Sigmoid colon (tissue), 7 donors: ENCODE measurements around the gene PATJ. TPM values are rescaled to one million over a fixed set of nuclear protein-coding genes. Genes with fewer than 3 reads are reported as not detected.

ENCODE experiments used
- DNase-seq: peaks from one replicate; pipeline ENCODE4 v3.0.0-alpha.2; 2019
- H3K27ac ChIP-seq, 4 donors: fragments of 200-600 bp; sonication (generic); one replicate each; pipeline ENCODE4 v1.5.1; 2016 to 2019; ENCODE audit warnings: mild to moderate bottlenecking in 1 of 4
- H3K27me3 ChIP-seq, 3 donors: fragments of 200-600 bp; sonication (generic); one replicate each; pipeline ENCODE4 v1.5.1; 2019; ENCODE audit warnings: mild to moderate bottlenecking in 1 of 3
- H3K36me3 ChIP-seq, 4 donors: fragments of 200-600 bp; sonication (generic); one replicate each; pipeline ENCODE4 v1.5.1; 2016 to 2019
- H3K4me1 ChIP-seq, 4 donors: fragments of 200-600 bp; sonication (generic); one replicate each; pipeline ENCODE4 v1.5.1; 2017 to 2019
- H3K4me3 ChIP-seq, 4 donors: fragments of 200-600 bp; sonication (generic); one replicate each; pipeline ENCODE4 v1.5.1; 2017 to 2019; ENCODE audit warnings: mild to moderate bottlenecking in 2 of 4, moderate library complexity in 1 of 4
- H3K9me3 ChIP-seq, 4 donors: fragments of 200-600 bp in 3 of 4; sonication (generic) in 3 of 4; one replicate each; pipeline versions ENCODE4 v1.5.1 to v1.6.1; 2013 to 2019
- EP300 ChIP-seq, 4 donors: sonication (generic); formaldehyde crosslinking; IDR thresholded peaks; one replicate each; pipeline ENCODE4 v1.6.1; 2017; ENCODE audit warnings: antibody characterized with exemption in 4 of 4
- POLR2A ChIP-seq, 2 donors: fragments of 450-650 bp; IDR thresholded peaks; one replicate each; pipeline ENCODE4 v1.6.1; 2016; ENCODE audit warnings: antibody characterized with exemption in 2 of 2, mild to moderate bottlenecking in 2 of 2, moderate library complexity in 2 of 2
- POLR2AphosphoS5 ChIP-seq, 4 donors: sonication (generic); formaldehyde crosslinking; IDR thresholded peaks; one replicate each; pipeline ENCODE4 v1.6.1; 2017; ENCODE audit warnings: antibody characterized with exemption in 4 of 4
- WGBS, 2 donors: extraction: QIAGEN DNeasy Blood & Tissue Kit; methylation state at CpG; one replicate each; pipeline ENCODE4 v1.1.7; 2013; 5-methylcytosine and 5-hydroxymethylcytosine counted together
- intact Hi-C: fragments of 100-400 bp; cut with DNase I; formaldehyde crosslinking; loops from one replicate; pipeline ENCODE4 v1.15.1; 2023
- polyA plus RNA-seq, 3 donors: library from polyadenylated mRNA; stranded (reverse); fragments of 200-250 nt; gene quantifications; one replicate each; pipeline ENCODE4 v1.2.3, GENCODE V29; 2013
- total RNA-seq, 4 donors: library from RNA; depleted of rRNA; stranded (reverse); fragments of >200 nt; gene quantifications; one replicate each; pipeline ENCODE4 v1.1.0, GENCODE V29; 2016
- TF ChIP-seq, protein P1 (sequence below), 4 experiments: fragments of 450-650 bp in 3 of 4; fragments of 200-600 bp in 1 of 4; IDR thresholded peaks; one replicate each; pipeline ENCODE4 v1.5.1; 2016 to 2019; ENCODE audit warnings: antibody characterized with exemption in 4 of 4, mild to moderate bottlenecking in 3 of 4, moderate library complexity in 2 of 4
- donor health status: healthy with polysubstance abuse.
- donor health status: Bipolar disorder and iron deficiency.
- donor health status: healthy.

The PATJ gene
- total and polyA plus RNA-seq, 7 donors: 10.2 to 33.2 (median 21.3) TPM

DNA sequence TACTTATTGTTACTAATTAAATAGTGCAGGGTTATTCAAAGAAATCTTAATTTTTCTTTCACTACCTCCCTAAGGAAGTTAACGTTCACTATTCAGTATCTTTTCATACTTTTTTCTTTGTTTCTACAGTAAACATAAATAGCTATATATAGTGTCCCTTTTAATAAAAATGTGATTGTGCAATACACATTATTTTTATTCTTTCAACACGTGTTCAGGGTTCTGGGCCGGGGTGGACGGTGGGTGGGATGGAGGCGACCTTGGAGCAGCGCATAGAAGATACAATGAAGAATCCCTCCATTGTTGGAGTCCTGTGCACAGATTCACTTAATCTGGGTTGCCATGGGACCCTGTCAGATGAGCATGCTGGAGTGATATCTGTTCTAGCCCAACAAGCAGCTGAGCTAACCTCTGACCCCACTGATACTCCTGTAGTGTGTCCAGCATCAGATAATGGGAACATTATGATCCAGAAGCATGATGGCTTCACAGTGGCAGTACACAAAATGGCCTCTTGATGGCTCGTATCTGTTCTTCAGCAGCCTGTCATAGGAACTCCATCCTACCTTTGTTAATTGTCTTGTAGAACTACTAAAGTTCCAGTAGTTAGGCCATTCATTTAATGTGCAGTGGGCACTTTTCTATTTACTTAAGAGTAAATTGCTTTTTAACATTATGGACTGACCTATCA lies 296.5 kb downstream of the PATJ start:
- Histone ChIP-seq H3K4me3 (no peak overlapping the region), H3K4me1 (no peaks in the 10 kb centered on the region), H3K9me3 (no peaks in the 10 kb centered on the region), H3K27me3 (no peaks in the 10 kb centered on the region), H3K27ac (no peak overlapping the region), H3K36me3 (no peaks in the 10 kb centered on the region)
- intact Hi-C loops: no loop called here
- TF ChIP-seq, protein P1, sequence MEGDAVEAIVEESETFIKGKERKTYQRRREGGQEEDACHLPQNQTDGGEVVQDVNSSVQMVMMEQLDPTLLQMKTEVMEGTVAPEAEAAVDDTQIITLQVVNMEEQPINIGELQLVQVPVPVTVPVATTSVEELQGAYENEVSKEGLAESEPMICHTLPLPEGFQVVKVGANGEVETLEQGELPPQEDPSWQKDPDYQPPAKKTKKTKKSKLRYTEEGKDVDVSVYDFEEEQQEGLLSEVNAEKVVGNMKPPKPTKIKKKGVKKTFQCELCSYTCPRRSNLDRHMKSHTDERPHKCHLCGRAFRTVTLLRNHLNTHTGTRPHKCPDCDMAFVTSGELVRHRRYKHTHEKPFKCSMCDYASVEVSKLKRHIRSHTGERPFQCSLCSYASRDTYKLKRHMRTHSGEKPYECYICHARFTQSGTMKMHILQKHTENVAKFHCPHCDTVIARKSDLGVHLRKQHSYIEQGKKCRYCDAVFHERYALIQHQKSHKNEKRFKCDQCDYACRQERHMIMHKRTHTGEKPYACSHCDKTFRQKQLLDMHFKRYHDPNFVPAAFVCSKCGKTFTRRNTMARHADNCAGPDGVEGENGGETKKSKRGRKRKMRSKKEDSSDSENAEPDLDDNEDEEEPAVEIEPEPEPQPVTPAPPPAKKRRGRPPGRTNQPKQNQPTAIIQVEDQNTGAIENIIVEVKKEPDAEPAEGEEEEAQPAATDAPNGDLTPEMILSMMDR (IDR thresholded peaks at IDR 0.05): no peak
- TF ChIP-seq POLR2A (IDR thresholded peaks at IDR 0.05) (no peak), POLR2AphosphoS5 (IDR thresholded peaks at IDR 0.05) (no peak)
- DNase-seq: no peak
- 92 to 96% methylated on average over 7 of the region's 7 CpGs for WGBS, 2 donors

DNA sequence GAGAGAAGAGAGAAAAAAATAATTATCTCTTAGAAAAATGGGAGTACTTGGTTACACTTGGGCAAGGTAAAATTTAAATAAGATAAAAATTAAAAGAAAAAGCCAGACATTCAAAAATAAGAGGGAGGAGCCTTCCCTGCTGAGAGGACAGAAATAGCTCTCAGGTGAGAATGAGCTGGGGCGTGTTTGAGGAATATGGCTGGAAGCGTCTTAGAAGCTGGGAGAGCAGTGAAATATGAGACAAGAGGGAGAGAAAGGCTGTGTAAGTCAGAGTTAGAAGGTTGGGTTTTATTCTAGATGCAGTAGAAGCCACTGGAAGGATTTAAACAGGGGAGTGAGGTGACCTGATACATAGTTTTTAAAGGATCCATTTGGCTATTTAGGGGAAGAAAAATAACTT lies 298.2 kb downstream of the PATJ start:
- Histone ChIP-seq H3K9me3 (no peaks in the 10 kb centered on the region), H3K4me3 (no peak overlapping the region), H3K36me3 (no peaks in the 10 kb centered on the region), H3K27me3 (no peaks in the 10 kb centered on the region), H3K4me1 (peaks cover 0 to 3% (median 0%) of the 10 kb centered on the region in 4 donors), H3K27ac (no peak overlapping the region)
- WGBS, 2 donors: 49 to 67% methylated on average over 2 of the region's 2 CpGs
- TF ChIP-seq POLR2A (IDR thresholded peaks at IDR 0.05): no peak
- no peak for TF ChIP-seq EP300 (IDR thresholded peaks at IDR 0.05)
- TF ChIP-seq, protein P1 (IDR thresholded peaks at IDR 0.05): no peak
- no peak for TF ChIP-seq POLR2AphosphoS5 (IDR thresholded peaks at IDR 0.05)
- intact Hi-C loops: no loop called here
- DNase-seq: no peak

DNA sequence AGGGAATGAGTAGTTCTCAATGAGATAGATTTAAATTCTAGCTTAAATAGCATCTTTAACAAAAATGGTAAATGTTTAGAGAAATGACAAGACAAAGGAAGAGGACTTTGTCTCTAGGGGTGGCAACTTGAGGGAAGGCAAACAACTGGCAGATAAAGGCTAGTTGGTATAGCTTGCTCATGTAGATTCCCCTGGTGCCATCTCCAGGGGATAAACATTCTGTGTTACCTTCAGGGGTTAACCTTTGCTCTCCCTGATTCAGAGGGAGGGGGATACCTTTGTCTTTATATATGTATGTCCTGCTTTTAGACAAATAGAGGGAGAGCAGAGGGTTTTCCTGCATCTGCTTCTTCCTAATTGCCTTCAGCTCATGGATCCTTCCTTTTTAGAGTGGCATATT lies 298.7 kb downstream of the PATJ start:
- TF ChIP-seq, protein P1 (IDR thresholded peaks at IDR 0.05): no peak
- TF ChIP-seq POLR2A (IDR thresholded peaks at IDR 0.05): no peak
- no peak for TF ChIP-seq POLR2AphosphoS5 (IDR thresholded peaks at IDR 0.05)
- TF ChIP-seq EP300 (IDR thresholded peaks at IDR 0.05): no peak
- Histone ChIP-seq H3K27ac (no peak overlapping the region), H3K36me3 (no peaks in the 10 kb centered on the region), H3K4me1 (peaks cover 0 to 4% (median 0%) of the 10 kb centered on the region in 4 donors), H3K27me3 (no peaks in the 10 kb centered on the region), H3K4me3 (no peak overlapping the region), H3K9me3 (no peaks in the 10 kb centered on the region)
- no peak for DNase-seq
- intact Hi-C loops: no loop called here

DNA sequence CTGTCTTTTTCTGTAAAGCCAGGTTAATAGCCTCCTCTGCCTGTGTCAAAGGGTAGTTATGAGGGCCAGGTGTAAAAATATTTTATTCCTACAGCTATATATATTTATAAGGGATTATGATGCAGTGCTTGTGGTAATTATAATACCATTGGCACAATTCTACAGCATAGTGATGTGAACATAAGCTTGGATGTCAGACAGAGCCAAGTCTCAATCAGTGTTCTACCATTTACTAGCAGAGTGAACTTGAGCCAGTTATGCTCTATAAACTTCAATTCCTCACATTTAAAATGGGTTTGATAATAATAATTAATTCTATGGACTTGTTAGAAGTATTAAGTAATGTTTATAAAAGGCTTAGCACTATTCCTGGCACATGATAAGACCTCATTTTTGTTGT lies 300.9 kb downstream of the PATJ start:
- Histone ChIP-seq H3K27me3 (no peaks in the 10 kb centered on the region), H3K4me3 (no peak overlapping the region), H3K36me3 (no peaks in the 10 kb centered on the region), H3K9me3 (no peaks in the 10 kb centered on the region), H3K27ac (no peak overlapping the region), H3K4me1 (peaks cover 0 to 4% (median 0%) of the 10 kb centered on the region in 4 donors)
- DNase-seq: no peak
- TF ChIP-seq POLR2AphosphoS5 (IDR thresholded peaks at IDR 0.05): no peak
- no peak for TF ChIP-seq EP300 (IDR thresholded peaks at IDR 0.05)
- TF ChIP-seq POLR2A (IDR thresholded peaks at IDR 0.05): no peak
- TF ChIP-seq, protein P1 (IDR thresholded peaks at IDR 0.05): no peak
- intact Hi-C loops: no loop called here

DNA sequence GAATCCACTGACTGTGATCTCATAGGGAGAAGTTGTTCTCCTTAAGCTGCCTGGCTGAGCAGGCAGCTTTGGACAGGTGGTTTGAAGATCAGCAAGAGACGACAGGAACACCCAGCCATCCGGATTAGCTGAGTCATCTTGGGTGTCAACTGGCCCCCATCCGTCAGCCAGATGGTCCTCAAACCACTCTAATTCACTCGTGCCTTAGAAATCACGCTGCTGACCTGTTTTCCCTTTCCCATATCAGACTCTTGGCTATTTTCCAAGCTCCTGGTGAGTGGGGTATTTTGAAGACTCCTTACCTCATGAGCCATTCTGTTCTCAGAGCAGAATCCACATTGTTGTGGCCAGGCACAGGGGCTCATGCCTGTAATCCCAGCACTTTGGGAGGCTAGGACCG lies 303.3 kb downstream of the PATJ start:
- no peaks in the 10 kb centered on the region for H3K36me3 ChIP-seq
- H3K9me3 ChIP-seq: no peaks in the 10 kb centered on the region
- no peaks in the 10 kb centered on the region for H3K27me3 ChIP-seq
- H3K27ac ChIP-seq: no peak overlapping the region
- no peak for DNase-seq
- TF ChIP-seq, protein P1 (IDR thresholded peaks at IDR 0.05): no peak
- TF ChIP-seq EP300 (IDR thresholded peaks at IDR 0.05) (no peak), POLR2AphosphoS5 (IDR thresholded peaks at IDR 0.05) (no peak), POLR2A (IDR thresholded peaks at IDR 0.05) (no peak)
- H3K4me3 ChIP-seq: no peak overlapping the region
- WGBS, 2 donors: 47 to 78% methylated on average over 6 of the region's 6 CpGs
- peaks cover 0 to 4% (median 0%) of the 10 kb centered on the region in 4 donors for H3K4me1 ChIP-seq
- intact Hi-C loops: no loop called here
